ENCODE data around the gene CALHM2.
"Not testable (repeated sequence)": the region's sequence is repeated elsewhere in the genome, so short reads cannot be mapped to it uniquely, and the experiment has no call there.

CALHM2 gene

GRCh38 chr10:103451831-103452505, at the start of gene CALHM2:
CALHM2 (minus strand) TSS chr10:103452370; CDS start chr10:103449941, 2,429 bp downstream.
- peak; percentile 76 for DNase-seq

- DNase-seq = no peak
Measured at GRCh38 chr10:103501186-103501585, 49.0 kb upstream of the CALHM2 start.

- no peak for DNase-seq
Measured at GRCh38 chr10:103500481-103500880, 48.3 kb upstream of the CALHM2 start.

GRCh38 chr10:103499881-103500280, 47.7 kb upstream of the CALHM2 start:
- DNase-seq = no peak

GRCh38 chr10:103498936-103499638, 46.9 kb upstream of the CALHM2 start:
- no peak for DNase-seq

- DNase-seq = no peak
Measured at GRCh38 chr10:103497161-103497915, 45.2 kb upstream of the CALHM2 start.

GRCh38 chr10:103495321-103495720, 43.2 kb upstream of the CALHM2 start:
- DNase-seq = no peak

GRCh38 chr10:103493916-103494877, 42.0 kb upstream of the CALHM2 start:
- DNase-seq = peak; percentile 51

GRCh38 chr10:103493362-103493915, 41.3 kb upstream of the CALHM2 start, which contains the start of gene NEURL1:
NEURL1 (plus strand) TSS chr10:103493705; CDS start chr10:103494388, 683 bp downstream.
- peak; percentile 47 for DNase-seq

- DNase-seq = no peak
Measured at GRCh38 chr10:103492655-103493261, 40.6 kb upstream of the CALHM2 start.

GRCh38 chr10:103491729-103492364, 39.7 kb upstream of the CALHM2 start:
- DNase-seq = no peak

GRCh38 chr10:103490986-103491314, 38.8 kb upstream of the CALHM2 start:
- no peak for DNase-seq

GRCh38 chr10:103487410-103487708, 35.2 kb upstream of the CALHM2 start:
- no peak for DNase-seq

GRCh38 chr10:103486635-103487409, 34.7 kb upstream of the CALHM2 start:
- DNase-seq = not testable (repeated sequence)

GRCh38 chr10:103481974-103482531, 29.9 kb upstream of the CALHM2 start:
- no peak for DNase-seq

GRCh38 chr10:103480521-103480920, 28.4 kb upstream of the CALHM2 start:
- no peak for DNase-seq

- DNase-seq = no peak
Measured at GRCh38 chr10:103479135-103479534, 27.0 kb upstream of the CALHM2 start, which contains the start of gene CALHM3. CALHM3 (minus strand) TSS chr10:103479240; CDS start chr10:103479032, 208 bp downstream.

- no peak for DNase-seq
Measured at GRCh38 chr10:103478671-103479070, 26.5 kb upstream of the CALHM2 start.

- DNase-seq = no peak
Measured at GRCh38 chr10:103476046-103476768, 24.0 kb upstream of the CALHM2 start.
